22Rv1 (cell line): ENCODE results near the gene STUM.

Source experiments
- H3K27ac ChIP-seq: fragments of 450-650 bp; 2 replicates; pipeline ENCODE4 v1.5.1; 2017
- ZFX ChIP-seq: fragments of 450-650 bp; IDR thresholded peaks from 2 replicates; pipeline ENCODE4 v1.6.1; 2017; ENCODE audit warnings: antibody characterized with exemption, borderline replicate concordance
- TF ChIP-seq, protein P1 (sequence below): fragments of 450-650 bp; IDR thresholded peaks from 2 replicates; pipeline ENCODE4 v1.5.1; 2017; ENCODE audit warnings: mild to moderate bottlenecking

The STUM gene

DNA sequence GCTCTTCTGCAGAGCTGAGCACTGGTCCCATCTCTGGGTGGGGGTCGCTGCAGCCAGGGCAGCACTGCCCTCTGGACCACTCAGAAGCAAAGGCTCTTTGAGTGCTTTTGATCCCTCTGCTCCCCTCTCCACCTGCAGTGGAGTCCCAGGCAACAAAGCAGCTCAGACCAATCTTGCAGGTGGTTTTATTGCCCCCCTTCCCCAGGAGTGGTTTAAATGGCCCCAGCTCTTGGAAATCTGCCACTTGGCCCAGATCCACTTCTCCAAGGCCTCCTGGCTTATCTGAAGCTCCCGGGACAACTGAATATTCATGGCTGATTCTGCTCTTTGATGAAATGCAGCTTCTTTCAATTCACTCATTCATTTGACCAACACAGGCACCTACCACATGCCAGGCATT lies 2.7 kb downstream of the STUM start:
- no peak overlapping the region for H3K27ac ChIP-seq
- TF ChIP-seq, protein P1, sequence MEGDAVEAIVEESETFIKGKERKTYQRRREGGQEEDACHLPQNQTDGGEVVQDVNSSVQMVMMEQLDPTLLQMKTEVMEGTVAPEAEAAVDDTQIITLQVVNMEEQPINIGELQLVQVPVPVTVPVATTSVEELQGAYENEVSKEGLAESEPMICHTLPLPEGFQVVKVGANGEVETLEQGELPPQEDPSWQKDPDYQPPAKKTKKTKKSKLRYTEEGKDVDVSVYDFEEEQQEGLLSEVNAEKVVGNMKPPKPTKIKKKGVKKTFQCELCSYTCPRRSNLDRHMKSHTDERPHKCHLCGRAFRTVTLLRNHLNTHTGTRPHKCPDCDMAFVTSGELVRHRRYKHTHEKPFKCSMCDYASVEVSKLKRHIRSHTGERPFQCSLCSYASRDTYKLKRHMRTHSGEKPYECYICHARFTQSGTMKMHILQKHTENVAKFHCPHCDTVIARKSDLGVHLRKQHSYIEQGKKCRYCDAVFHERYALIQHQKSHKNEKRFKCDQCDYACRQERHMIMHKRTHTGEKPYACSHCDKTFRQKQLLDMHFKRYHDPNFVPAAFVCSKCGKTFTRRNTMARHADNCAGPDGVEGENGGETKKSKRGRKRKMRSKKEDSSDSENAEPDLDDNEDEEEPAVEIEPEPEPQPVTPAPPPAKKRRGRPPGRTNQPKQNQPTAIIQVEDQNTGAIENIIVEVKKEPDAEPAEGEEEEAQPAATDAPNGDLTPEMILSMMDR = no peak
- TF ChIP-seq ZFX = no peak

DNA sequence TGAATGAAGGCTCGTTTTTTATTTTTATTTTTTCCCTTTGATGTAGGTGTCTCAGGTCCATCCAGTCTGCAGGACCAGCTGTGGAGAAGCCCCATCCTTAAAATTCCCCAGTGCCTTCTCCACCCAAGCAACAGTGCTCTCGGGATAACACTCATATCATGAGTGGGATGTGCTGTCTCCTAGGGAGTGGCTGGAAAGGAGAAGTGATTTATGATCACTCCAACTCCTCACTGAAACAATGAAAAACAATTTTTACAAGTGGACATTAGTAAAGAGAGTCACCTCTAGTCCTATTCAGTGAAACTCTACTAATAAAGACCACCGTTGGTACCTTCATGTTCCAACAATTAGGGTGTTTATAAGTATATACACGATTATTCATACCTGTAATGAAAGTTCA lies 3.5 kb downstream of the STUM start:
- TF ChIP-seq, protein P1 = no peak
- TF ChIP-seq ZFX = no peak
- H3K27ac ChIP-seq = no peak overlapping the region

DNA sequence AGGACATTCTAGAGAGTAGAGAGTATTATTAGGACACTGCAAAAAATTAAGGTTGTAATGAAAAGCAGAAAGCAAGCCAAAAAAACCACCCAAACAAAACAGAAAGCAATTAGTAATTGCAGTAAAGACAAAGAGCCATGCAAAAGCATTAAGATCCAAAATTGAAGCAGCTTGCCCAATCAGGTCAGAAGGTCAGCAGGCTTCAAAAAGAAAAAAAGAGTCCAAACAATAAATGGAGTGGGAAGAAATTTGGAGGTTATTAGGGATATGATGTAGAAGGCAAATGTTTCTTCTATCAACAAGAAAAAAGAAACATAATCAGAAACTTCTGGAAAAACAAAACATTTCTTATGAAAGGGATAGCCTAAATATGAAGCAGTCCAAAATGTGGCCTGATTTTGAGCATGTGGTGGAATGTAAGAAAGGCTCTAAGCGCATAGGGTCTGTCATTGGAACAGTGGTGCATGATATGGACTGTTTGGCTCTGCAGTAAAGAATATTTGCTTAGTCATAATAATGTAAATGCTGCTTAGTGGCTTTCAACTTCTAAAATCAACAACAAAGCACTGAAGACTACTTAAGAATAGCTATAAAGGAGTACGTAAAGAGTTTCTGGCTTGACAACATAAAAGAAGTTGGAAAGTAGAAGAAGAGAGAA lies 4.8 kb downstream of the STUM start:
- no peak overlapping the region for H3K27ac ChIP-seq
- TF ChIP-seq ZFX = no peak
- TF ChIP-seq, protein P1 = no peak

DNA sequence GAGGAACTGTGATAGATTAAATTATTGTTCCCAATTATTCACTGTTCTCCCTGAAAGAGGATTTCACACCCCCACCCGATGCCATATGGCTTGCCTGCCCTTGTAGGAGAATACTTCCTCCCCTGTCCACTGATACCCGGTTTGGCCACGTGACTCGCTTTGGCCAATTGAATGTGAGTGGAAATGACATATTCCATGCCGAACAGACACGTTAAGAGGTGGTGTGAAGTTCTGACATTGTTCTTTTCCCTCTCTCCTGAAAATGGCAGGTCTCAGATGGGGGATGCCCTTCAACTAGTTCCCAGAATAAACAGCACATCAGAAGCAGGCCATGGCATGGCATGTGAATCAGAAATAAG lies 5.3 kb downstream of the STUM start:
- no peak for TF ChIP-seq ZFX
- TF ChIP-seq, protein P1 = no peak
- H3K27ac ChIP-seq = no peak overlapping the region

DNA sequence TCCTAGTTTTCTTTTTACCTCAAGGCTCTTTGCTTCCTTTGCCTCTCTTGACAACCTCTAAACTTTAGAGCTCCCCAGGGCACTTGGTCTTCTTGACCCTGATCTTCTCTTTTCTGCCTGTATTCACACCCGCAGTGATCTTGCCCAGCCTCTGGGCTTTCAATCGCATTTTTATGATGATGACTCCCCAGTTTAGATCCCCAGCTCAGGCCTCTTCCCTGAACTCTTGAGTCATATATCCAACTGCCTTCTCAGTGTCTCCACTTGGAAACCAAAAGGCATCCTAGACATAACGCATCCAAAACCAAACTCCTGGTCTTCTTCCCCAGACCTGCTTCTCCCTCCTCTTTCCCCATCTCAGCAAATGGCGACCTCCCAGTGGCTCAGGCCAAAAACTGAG lies 6.5 kb downstream of the STUM start:
- TF ChIP-seq ZFX = no peak
- TF ChIP-seq, protein P1 = no peak
- H3K27ac ChIP-seq = no peak overlapping the region

DNA sequence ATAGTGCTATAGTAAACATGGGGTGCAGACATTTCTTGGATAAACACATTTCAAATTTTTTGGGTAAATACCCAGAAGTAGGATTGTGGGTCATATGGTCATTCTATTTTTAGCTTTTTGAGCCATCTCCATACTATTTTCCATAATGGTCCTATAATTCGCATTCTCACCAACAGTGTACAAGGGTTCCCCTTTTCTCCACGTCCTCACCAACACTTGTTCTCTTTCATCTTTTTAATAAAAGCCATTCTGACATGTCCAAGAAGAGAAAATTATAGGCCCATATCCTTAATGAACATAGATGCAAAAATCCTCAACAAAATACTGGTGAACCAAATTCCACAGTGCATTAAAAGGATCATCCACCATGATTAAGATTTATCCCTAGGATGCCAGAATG lies 8.9 kb downstream of the STUM start:
- TF ChIP-seq ZFX = no peak
- TF ChIP-seq, protein P1 = no peak
- no peak overlapping the region for H3K27ac ChIP-seq

DNA sequence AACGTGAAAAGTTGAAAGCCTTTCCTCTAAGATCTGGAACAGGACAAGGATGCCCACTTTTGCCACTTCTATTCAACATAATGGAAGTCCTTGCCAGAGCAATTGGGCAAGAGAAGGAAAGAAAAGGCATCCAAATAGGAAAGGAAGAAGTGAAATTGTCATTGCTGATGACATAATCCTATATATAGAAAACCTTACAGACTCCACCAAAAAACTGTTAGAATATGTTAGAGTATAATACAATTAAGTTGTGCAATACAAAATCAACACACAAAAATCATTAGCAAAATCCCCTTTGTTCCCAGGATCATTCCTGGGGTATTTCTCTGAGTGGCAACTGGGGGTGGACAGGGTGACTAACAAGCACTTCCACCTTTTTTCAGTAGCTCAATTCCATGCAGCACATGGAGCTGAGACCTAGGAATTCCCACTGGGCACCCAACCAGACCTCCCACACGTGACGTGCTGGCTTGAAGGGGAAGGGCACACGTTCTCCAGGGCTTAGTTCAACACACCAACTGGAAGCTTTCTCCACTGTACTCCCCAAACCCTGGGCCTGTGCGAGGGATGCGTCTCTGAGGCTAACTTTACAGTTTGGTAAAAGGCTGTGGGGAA lies 9.6 kb downstream of the STUM start:
- TF ChIP-seq ZFX = no peak
- TF ChIP-seq, protein P1 = no peak
- H3K27ac ChIP-seq = no peak overlapping the region
